Neural progenitor cell (in vitro differentiated cells): ENCODE data around the gene DHRS3. TPM values are rescaled to one million over a fixed set of nuclear protein-coding genes. Genes with fewer than 3 reads are reported as not detected.

ENCODE experiments used
- DNase-seq: peaks from one replicate; pipeline ENCODE4 v3.0.0-alpha.2; 2016; ENCODE audit warnings: low spot score
- H2AFZ ChIP-seq: fragments of 200-600 bp; sonication (generic); replicated peaks from 2 replicates; pipeline ENCODE4 v1.6.1; 2016; ENCODE audit warnings: antibody characterized with exemption
- H3F3A ChIP-seq: fragments of 200-600 bp; sonication (generic); 2 replicates; pipeline ENCODE4 v1.6.1; 2016; ENCODE audit warnings: antibody characterized with exemption, low read depth
- H3K27ac ChIP-seq: fragments of 200-600 bp; sonication (generic); 2 replicates; pipeline ENCODE4 v1.5.1; 2016; ENCODE audit warnings: mild to moderate bottlenecking
- H3K27me3 ChIP-seq: fragments of 200-600 bp; sonication (generic); 2 replicates; pipeline ENCODE4 v1.6.1; 2016; ENCODE audit warnings: mild to moderate bottlenecking, moderate library complexity
- H3K36me3 ChIP-seq: fragments of 200-600 bp; sonication (generic); 2 replicates; pipeline ENCODE4 v1.5.1; 2016
- H3K4me1 ChIP-seq: fragments of 200-600 bp; sonication (generic); 2 replicates; pipeline ENCODE4 v1.6.1; 2016; ENCODE audit warnings: mixed run types
- H3K4me2 ChIP-seq: fragments of 200-600 bp; sonication (generic); 2 replicates; pipeline ENCODE4 v1.6.1; 2016
- H3K4me3 ChIP-seq: fragments of 200-600 bp; sonication (generic); 2 replicates; pipeline ENCODE4 v1.5.1; 2016
- H3K79me2 ChIP-seq: fragments of 200-600 bp; sonication (generic); 2 replicates; pipeline ENCODE4 v1.6.1; 2016; ENCODE audit warnings: low read depth
- H3K9ac ChIP-seq: fragments of 200-600 bp; sonication (generic); 2 replicates; pipeline ENCODE4 v1.6.1; 2016
- H3K9me3 ChIP-seq: fragments of 200-600 bp; sonication (generic); 2 replicates; pipeline ENCODE4 v1.5.1; 2016; ENCODE audit warnings: low read depth
- H4K20me1 ChIP-seq: fragments of 200-600 bp; sonication (generic); 2 replicates; pipeline ENCODE4 v1.6.1; 2016; ENCODE audit warnings: low read depth
- H3K27ac Mint-ChIP-seq: 3 replicates; pipeline ENCODE4 v1.8.0; 2021; ENCODE audit warnings: mixed read lengths
- H3K27me3 Mint-ChIP-seq: 2 replicates; pipeline ENCODE4 v1.8.0; 2022; ENCODE audit warnings: low read depth, mild to moderate bottlenecking, inconsistent platforms, moderate library complexity, mixed read lengths; ENCODE audit not compliant: insufficient read depth
- H3K36me3 Mint-ChIP-seq: 3 replicates; pipeline ENCODE4 v1.8.0; 2021; ENCODE audit warnings: mixed read lengths
- H3K4me1 Mint-ChIP-seq: 3 replicates; pipeline ENCODE4 v1.8.0; 2021; ENCODE audit warnings: mixed read lengths
- H3K4me3 Mint-ChIP-seq: 3 replicates; pipeline ENCODE4 v1.8.0; 2021; ENCODE audit warnings: mild to moderate bottlenecking, moderate library complexity, mixed read lengths
- H3K9me3 Mint-ChIP-seq: 3 replicates; pipeline ENCODE4 v1.8.0; 2020; ENCODE audit warnings: mixed read lengths
- CTCF ChIP-seq: fragments of 200-600 bp; sonication (generic); IDR thresholded peaks from 2 replicates; pipeline ENCODE4 v1.5.1; 2017; ENCODE audit warnings: antibody characterized with exemption, mild to moderate bottlenecking
- EZH2 ChIP-seq: fragments of 200-600 bp; sonication (generic); IDR thresholded peaks from 2 replicates; pipeline ENCODE4 v1.6.1; 2017; ENCODE audit warnings: antibody characterized with exemption, mild to moderate bottlenecking, moderate library complexity
- EZH2phosphoT487 ChIP-seq: fragments of 200-600 bp; sonication (generic); IDR thresholded peaks from 2 replicates; pipeline ENCODE4 v1.6.1; 2017; ENCODE audit warnings: antibody characterized with exemption
- total RNA-seq: library from RNA; depleted of rRNA; stranded (reverse); fragments of >200 nt; gene quantifications from 2 replicates; pipeline ENCODE4 v1.2.3, GENCODE V29; 2015; ENCODE audit warnings: low replicate concordance

Gene DHRS3
- total RNA-seq, 1 donor from 2014 or later, result 4.3 TPM

DNA sequence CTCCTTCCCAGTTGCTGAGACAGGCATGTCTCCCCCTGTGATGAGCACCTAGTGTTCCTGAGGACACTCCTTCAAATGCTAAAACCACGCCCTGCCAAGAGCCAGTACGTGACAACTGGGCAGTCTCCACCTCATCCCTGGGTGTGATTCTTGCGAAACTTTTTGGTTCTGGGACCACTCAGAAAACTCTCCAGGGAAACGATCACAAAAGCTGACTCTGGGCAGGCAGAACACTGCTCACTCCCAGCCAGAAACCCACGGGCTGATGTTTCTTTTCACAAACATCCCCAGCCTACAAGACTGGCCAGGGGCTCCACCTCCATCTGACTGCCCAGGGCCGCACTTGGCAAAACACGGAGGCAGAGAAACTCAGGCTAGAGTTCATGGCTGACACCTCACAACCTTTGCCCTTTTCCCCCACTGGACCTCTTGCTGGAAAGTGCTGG is 24.4 kb downstream of the DHRS3 start:
- Histone ChIP-seq H3F3A (peaks cover 25% of the 10 kb centered on the region), H3K4me3 (no peak overlapping the region), H4K20me1 (peaks cover under 1% of the 10 kb centered on the region), H3K4me2 (no peak overlapping the region), H3K4me1 (peaks cover 14% of the 10 kb centered on the region), H3K9me3 (no peaks in the 10 kb centered on the region), H3K27ac (no peak overlapping the region), H3K79me2 (no peaks in the 10 kb centered on the region), H3K9ac (no peak overlapping the region), H3K27me3 (peaks cover 49% of the 10 kb centered on the region), H2AFZ (no peak overlapping the region), H3K36me3 (no peaks in the 10 kb centered on the region)
- TF ChIP-seq EZH2phosphoT487, result no peak
- TF ChIP-seq CTCF, result no peak
- no peak for TF ChIP-seq EZH2
- Mint-ChIP-seq H3K27ac (peak overlapping the region; percentile 27), H3K36me3 (no peaks in the 10 kb centered on the region), H3K4me3 (no peak overlapping the region), H3K27me3 (peaks cover 26% of the 10 kb centered on the region), H3K9me3 (peaks cover 2% of the 10 kb centered on the region), H3K4me1 (peaks cover 20% of the 10 kb centered on the region)
- no peak for DNase-seq

- Histone ChIP-seq H3F3A (peaks cover 22% of the 10 kb centered on the region), H3K36me3 (no peaks in the 10 kb centered on the region), H3K27me3 (peaks cover 43% of the 10 kb centered on the region), H3K27ac (no peak overlapping the region), H3K9me3 (no peaks in the 10 kb centered on the region), H4K20me1 (no peaks in the 10 kb centered on the region), H3K79me2 (no peaks in the 10 kb centered on the region), H3K4me1 (peaks cover 14% of the 10 kb centered on the region), H3K4me2 (peak overlapping the region; percentile 40), H2AFZ (no peak overlapping the region), H3K4me3 (no peak overlapping the region), H3K9ac (no peak overlapping the region)
- no peak overlapping the region for H3K27ac Mint-ChIP-seq
- H3K27me3 Mint-ChIP-seq, result peaks cover 26% of the 10 kb centered on the region
- H3K4me3 Mint-ChIP-seq, result no peak overlapping the region
- H3K9me3 Mint-ChIP-seq, result peaks cover 2% of the 10 kb centered on the region
- DNase-seq, result peak; percentile 42
- H3K36me3 Mint-ChIP-seq, result no peaks in the 10 kb centered on the region
- peaks cover 20% of the 10 kb centered on the region for H3K4me1 Mint-ChIP-seq
- no peak for TF ChIP-seq CTCF
- no peak for TF ChIP-seq EZH2phosphoT487
- TF ChIP-seq EZH2, result no peak
These were observed 25.5 kb downstream of the DHRS3 start for GRCh38 chr1:12592496-12592895.

DNA sequence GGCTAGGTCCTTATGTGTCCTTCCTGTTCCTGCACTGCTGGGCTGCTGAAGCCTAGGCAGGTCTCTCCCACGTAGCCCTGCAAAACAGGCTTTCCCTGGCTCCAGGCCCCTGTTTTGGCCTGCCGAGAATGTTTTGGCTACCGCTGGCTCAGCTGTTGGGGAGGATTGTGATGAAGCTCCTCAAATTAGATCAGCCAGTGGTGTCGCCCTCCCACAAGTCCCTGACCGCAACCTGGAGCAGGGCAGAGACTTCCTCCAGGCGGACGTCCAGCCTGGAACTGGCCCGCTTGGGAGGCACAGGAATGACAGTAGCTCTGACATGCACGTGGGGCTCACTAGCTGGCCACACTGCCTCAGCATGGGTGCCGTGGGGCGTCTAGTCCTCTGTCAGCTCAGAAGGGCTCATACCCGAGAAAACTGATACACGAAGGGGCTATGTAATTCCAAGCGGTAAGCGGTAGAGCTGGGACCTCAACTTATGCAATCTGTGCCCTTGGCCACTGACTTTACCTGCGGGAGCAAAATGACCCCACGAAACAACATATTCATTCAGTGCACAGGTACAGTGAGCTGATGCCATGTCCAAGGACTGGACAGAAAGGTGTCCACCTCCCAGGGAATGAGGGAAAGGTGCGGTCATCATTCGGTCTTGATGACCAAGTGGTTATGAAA is 26.6 kb downstream of the DHRS3 start:
- no peak overlapping the region for H3K27ac Mint-ChIP-seq
- no peak overlapping the region for H3K27ac ChIP-seq

More for the DNA sequence above, 26.6 kb downstream of the DHRS3 start:
- Histone ChIP-seq H3K4me1 (peaks cover 14% of the 10 kb centered on the region), H3K27me3 (peaks cover 32% of the 10 kb centered on the region), H3F3A (peaks cover 16% of the 10 kb centered on the region), H3K4me3 (no peak overlapping the region), H3K9me3 (no peaks in the 10 kb centered on the region), H4K20me1 (no peaks in the 10 kb centered on the region), H3K79me2 (no peaks in the 10 kb centered on the region), H3K4me2 (no peak overlapping the region), H2AFZ (no peak overlapping the region), H3K9ac (no peak overlapping the region), H3K36me3 (no peaks in the 10 kb centered on the region)
- Mint-ChIP-seq H3K27me3 (peaks cover 27% of the 10 kb centered on the region), H3K4me1 (peaks cover 20% of the 10 kb centered on the region), H3K36me3 (no peaks in the 10 kb centered on the region), H3K9me3 (peaks cover 2% of the 10 kb centered on the region), H3K4me3 (no peak overlapping the region)
- TF ChIP-seq CTCF (no peak), EZH2phosphoT487 (no peak), EZH2 (no peak)
- no peak for DNase-seq
